ENCODE results near the gene ZGLP1.

The ZGLP1 gene

GRCh38 chr19:10332158-10332964, 22.7 kb upstream of the ZGLP1 start:
- Histone ChIP-seq H3K4me3 (ENCODE audit: low read depth, low read length) (peak overlapping the region; percentile 74), H3K27me3 (ENCODE audit: insufficient read depth, low read depth, severe bottlenecking) (no peaks in the 10 kb centered on the region), H3K9me3 (ENCODE audit: severe bottlenecking) (no peaks in the 10 kb centered on the region), H3K27ac (peak overlapping the region; percentile 99), H3K36me3 (peaks cover 60% of the 10 kb centered on the region)
- TF ChIP-seq CTCF (IDR thresholded peaks at IDR 0.05; ENCODE audit: low read depth, low read length) = no peak
- DNase-seq = no peak

- peaks cover 83% of the 10 kb centered on the region for H3K36me3 ChIP-seq
These were observed 19.9 kb upstream of the ZGLP1 start for GRCh38 chr19:10329555-10329954.

GRCh38 chr19:10328558-10329429, 19.2 kb upstream of the ZGLP1 start:
- DNase-seq = no peak
- no peak for TF ChIP-seq CTCF (IDR thresholded peaks at IDR 0.05; ENCODE audit: low read depth, low read length)
- peaks cover 86% of the 10 kb centered on the region for H3K36me3 ChIP-seq

More at GRCh38 chr19:10329555-10329954, 19.9 kb upstream of the ZGLP1 start:
- DNase-seq = no peak
- Histone ChIP-seq H3K4me3 (ENCODE audit: low read depth, low read length) (no peak overlapping the region), H3K27me3 (ENCODE audit: insufficient read depth, low read depth, severe bottlenecking) (no peaks in the 10 kb centered on the region), H3K27ac (no peak overlapping the region), H3K9me3 (ENCODE audit: severe bottlenecking) (no peaks in the 10 kb centered on the region)
- TF ChIP-seq CTCF (IDR thresholded peaks at IDR 0.05; ENCODE audit: low read depth, low read length) = no peak

DNA sequence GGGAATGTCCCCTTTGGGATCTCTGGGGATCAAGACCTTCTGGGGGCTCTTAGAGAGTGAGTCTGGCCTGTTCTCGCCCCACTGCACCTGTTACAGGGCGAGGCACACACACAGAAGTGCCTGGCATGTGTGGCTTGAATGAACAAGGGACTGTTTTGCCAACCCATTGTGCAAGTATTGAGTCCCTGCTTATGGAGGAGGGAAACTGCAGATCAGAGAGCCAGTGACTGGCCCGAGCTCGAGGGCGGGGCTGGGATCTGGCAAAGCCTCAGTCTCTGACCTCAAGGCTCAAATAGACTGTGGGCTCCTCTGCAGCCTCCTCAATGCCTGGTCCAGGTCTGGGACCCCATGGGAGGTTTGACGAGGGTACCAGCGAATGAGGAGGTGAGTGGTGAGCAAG, 18.2 kb upstream of the ZGLP1 start:
- Histone ChIP-seq H3K36me3 (peaks cover 91% of the 10 kb centered on the region), H3K27me3 (ENCODE audit: insufficient read depth, low read depth, severe bottlenecking) (no peaks in the 10 kb centered on the region), H3K4me3 (ENCODE audit: low read depth, low read length) (no peak overlapping the region), H3K9me3 (ENCODE audit: severe bottlenecking) (no peaks in the 10 kb centered on the region), H3K27ac (no peak overlapping the region)
- DNase-seq = no peak
- no peak for TF ChIP-seq CTCF (IDR thresholded peaks at IDR 0.05; ENCODE audit: low read depth, low read length)

More at GRCh38 chr19:10328558-10329429, 19.2 kb upstream of the ZGLP1 start:
- no peaks in the 10 kb centered on the region for H3K9me3 ChIP-seq (ENCODE audit: severe bottlenecking)
- H3K27ac ChIP-seq = no peak overlapping the region
- H3K4me3 ChIP-seq (ENCODE audit: low read depth, low read length) = no peak overlapping the region
- H3K27me3 ChIP-seq (ENCODE audit: insufficient read depth, low read depth, severe bottlenecking) = no peaks in the 10 kb centered on the region

DNA sequence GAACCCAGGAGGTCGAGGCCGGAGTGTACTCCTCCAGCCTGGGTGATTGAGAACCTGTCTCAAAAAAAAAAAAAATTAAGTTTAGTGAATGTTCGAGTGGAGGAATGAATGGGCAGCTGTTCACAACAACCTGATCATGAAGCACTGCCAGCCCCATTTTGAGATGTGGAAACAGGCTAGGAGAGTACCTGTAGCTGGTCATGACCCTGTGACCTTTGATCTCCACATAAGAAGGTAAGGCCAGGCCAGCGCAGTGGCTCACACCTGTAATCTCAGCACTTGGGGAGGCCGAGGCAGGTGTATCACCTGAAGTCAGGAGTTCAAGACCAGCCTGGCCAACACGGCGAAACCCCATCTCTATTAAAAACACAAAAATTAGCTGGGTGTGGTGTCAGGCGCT, 16.1 kb upstream of the ZGLP1 start:
- no peaks in the 10 kb centered on the region for H3K27me3 ChIP-seq (ENCODE audit: insufficient read depth, low read depth, severe bottlenecking)
- H3K36me3 ChIP-seq = peaks cover 97% of the 10 kb centered on the region
- no peaks in the 10 kb centered on the region for H3K9me3 ChIP-seq (ENCODE audit: severe bottlenecking)
- no peak for DNase-seq
- no peak for TF ChIP-seq CTCF (IDR thresholded peaks at IDR 0.05; ENCODE audit: low read depth, low read length)
- no peak overlapping the region for H3K4me3 ChIP-seq (ENCODE audit: low read depth, low read length)
- H3K27ac ChIP-seq = no peak overlapping the region
